Breast epithelium (tissue), 3 donors: ENCODE data around the gene PRKN.

Experiments
- POLR2A ChIP-seq: fragments of 450-650 bp; IDR thresholded peaks from one replicate; pipeline ENCODE4 v1.6.1; 2016; ENCODE audit warnings: antibody characterized with exemption, mild to moderate bottlenecking, moderate library complexity
- TF ChIP-seq, protein P1 (sequence below), 3 donors: fragments of 450-650 bp; IDR thresholded peaks; one replicate each; pipeline ENCODE4 v1.5.1; 2016 to 2017; ENCODE audit warnings: antibody characterized with exemption in 3 of 3, mild to moderate bottlenecking in 3 of 3, moderate library complexity in 3 of 3

- TF ChIP-seq, protein P1, sequence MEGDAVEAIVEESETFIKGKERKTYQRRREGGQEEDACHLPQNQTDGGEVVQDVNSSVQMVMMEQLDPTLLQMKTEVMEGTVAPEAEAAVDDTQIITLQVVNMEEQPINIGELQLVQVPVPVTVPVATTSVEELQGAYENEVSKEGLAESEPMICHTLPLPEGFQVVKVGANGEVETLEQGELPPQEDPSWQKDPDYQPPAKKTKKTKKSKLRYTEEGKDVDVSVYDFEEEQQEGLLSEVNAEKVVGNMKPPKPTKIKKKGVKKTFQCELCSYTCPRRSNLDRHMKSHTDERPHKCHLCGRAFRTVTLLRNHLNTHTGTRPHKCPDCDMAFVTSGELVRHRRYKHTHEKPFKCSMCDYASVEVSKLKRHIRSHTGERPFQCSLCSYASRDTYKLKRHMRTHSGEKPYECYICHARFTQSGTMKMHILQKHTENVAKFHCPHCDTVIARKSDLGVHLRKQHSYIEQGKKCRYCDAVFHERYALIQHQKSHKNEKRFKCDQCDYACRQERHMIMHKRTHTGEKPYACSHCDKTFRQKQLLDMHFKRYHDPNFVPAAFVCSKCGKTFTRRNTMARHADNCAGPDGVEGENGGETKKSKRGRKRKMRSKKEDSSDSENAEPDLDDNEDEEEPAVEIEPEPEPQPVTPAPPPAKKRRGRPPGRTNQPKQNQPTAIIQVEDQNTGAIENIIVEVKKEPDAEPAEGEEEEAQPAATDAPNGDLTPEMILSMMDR (IDR thresholded peaks at IDR 0.05), result no peak
- no peak for TF ChIP-seq POLR2A
Measured at GRCh38 chr6:161333410-161333809, 1394.2 kb downstream of the PRKN start.
